HG03378 (cell line): ENCODE results near the gene GIPR.
A peak's percentile ranks its signal among the peaks of the same experiment; 100 is the strongest.

Experiments
- ATAC-seq: cut with Tn5 transposase; IDR thresholded peaks from one replicate; pipeline ENCODE4 v1.9.1; 2021; ENCODE audit warnings: mild to moderate bottlenecking, moderate library complexity; ENCODE audit not compliant: unreplicated experiment

Gene GIPR

GRCh38 chr19:45730368-45731288 lies 62.6 kb downstream of the GIPR start, which contains the start of gene FBXO46:
FBXO46 (minus strand) TSS chr19:45730896; CDS start chr19:45713495, 17,401 bp downstream.
- ATAC-seq: peak; percentile 81
